H7 (cell line): Measurements from ENCODE around the gene LYST. TPM values are rescaled to one million over a fixed set of nuclear protein-coding genes. Genes with fewer than 3 reads are reported as not detected.

Source experiments
- DNase-seq: peaks from one replicate; pipeline ENCODE4 v3.0.0; 2012
- H3K27me3 ChIP-seq: 2 replicates; pipeline ENCODE4 v1.6.0; 2011; ENCODE audit warnings: mild to moderate bottlenecking, low read length; ENCODE audit not compliant: control insufficient read depth, insufficient read depth
- H3K36me3 ChIP-seq: replicated peaks from 2 replicates; pipeline ENCODE4 v1.5.1; 2011; ENCODE audit warnings: low read length; ENCODE audit not compliant: control insufficient read depth, insufficient read depth
- H3K4me3 ChIP-seq: 2 replicates; pipeline ENCODE4 v1.5.1; 2011; ENCODE audit warnings: low read depth, mild to moderate bottlenecking, control low read depth, low read length, moderate library complexity; ENCODE audit not compliant: insufficient read depth
- total RNA-seq: library from RNA; depleted of rRNA; stranded (reverse); fragments of >200 nt; shearing (Covaris generic); gene quantifications from 2 replicates; pipeline ENCODE4 v1.2.3, GENCODE V29; 2014

The LYST gene
- total RNA-seq, 1 experiment from 2014 or later, result 3.4 TPM

DNA sequence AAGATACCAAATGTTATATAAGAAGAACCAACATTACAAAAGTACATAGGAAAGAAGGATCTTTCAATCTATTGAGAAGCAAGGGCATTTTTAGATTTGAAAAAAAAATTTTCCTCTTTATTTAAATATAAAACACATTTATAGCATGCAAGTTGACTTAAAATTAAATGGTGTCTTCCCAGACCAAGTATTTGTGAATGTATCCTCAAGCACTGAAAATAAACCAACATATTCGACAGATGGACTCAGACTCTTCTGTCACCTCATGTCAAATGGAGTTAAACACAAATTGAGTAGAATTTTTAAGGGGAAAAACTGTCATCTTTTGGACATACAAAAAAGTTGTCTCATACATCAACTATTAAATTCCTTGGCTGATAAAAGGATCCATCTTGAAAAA, 140.1 kb downstream of the LYST start:
- DNase-seq, result no peak
- Histone ChIP-seq H3K27me3 (no peaks in the 10 kb centered on the region), H3K4me3 (no peak overlapping the region), H3K36me3 (no peaks in the 10 kb centered on the region)

DNA sequence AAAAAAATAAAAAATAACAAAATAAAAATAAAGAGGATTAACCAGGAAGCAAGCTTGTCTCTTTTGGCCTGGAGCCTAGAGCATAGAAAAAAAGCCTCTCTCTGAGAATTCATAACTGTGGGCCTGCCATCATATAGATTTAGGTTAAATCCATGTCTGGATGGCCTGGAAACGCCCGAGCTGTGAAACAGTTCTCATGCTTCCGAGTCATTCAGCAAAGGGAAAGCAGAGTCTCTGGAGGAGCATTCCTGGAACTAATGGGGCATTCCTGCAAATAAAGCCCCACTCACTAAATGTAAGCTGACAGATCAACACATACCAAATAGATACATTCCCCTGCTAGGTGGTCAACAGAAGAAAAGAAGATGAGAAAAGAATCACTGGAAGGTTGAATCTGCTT, 141.3 kb downstream of the LYST start:
- no peak overlapping the region for H3K4me3 ChIP-seq
- no peaks in the 10 kb centered on the region for H3K27me3 ChIP-seq
- no peaks in the 10 kb centered on the region for H3K36me3 ChIP-seq
- DNase-seq, result no peak

DNA sequence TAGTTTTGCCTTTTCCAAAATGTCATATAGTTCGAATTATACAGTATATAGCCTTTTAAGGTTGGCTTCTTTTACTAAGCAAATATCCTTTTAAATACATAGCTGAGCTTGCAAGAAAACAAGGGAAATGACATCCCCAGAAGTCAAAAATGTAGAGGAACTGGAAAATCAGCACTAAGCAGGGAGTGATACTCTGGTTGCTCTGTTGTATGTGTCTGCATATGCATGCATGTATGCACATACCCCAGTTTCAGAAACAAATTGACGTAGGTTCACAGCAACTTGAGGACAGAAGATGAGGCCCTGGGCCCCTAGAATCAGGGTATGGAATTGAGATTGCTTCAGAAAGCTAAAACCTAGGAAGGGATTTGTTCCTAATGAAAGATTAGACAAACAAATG, 142.0 kb downstream of the LYST start:
- no peak for DNase-seq
- H3K36me3 ChIP-seq, result no peaks in the 10 kb centered on the region
- H3K27me3 ChIP-seq, result no peaks in the 10 kb centered on the region
- H3K4me3 ChIP-seq, result no peak overlapping the region

DNA sequence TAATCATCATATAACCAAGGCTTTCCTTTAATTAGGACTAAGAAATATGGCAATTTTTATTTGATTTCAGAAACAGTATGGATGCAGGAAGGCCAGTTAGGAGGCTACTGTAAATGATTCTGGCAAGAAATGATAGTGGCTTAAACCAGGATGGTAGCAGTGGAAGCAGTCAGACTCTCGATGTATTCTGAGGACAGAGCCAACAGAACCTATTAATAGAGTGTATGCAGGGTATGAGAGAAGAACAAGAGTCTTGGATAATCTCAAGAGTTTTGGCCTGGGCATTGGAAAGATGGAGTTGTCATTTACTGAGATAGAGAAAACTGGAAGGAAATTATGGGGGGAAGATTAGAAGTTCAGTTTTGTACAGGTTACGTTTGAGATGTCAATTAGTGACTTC, 143.8 kb downstream of the LYST start:
- H3K4me3 ChIP-seq, result no peak overlapping the region
- no peaks in the 10 kb centered on the region for H3K36me3 ChIP-seq
- DNase-seq, result no peak
- no peaks in the 10 kb centered on the region for H3K27me3 ChIP-seq

DNA sequence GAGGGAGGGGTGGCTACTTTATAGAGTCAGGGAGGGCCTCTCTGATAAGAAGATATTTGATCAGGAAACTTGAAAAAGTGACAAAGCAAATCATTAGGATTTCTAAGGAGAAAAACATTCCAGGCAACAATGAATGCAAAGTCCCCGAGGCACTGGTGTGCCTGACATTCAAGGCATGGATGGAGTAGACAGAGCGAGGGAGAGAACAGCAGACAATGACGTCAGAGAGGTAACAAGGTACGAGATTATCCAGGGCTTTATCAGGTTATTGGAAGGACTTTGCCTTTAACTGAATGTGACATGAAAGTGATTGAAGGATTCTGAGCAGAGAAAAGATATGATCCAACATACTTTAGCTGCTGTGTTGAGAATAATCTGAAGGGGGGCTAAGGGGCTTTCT, 144.7 kb downstream of the LYST start:
- Histone ChIP-seq H3K36me3 (no peaks in the 10 kb centered on the region), H3K4me3 (no peak overlapping the region), H3K27me3 (no peaks in the 10 kb centered on the region)
- DNase-seq, result no peak

DNA sequence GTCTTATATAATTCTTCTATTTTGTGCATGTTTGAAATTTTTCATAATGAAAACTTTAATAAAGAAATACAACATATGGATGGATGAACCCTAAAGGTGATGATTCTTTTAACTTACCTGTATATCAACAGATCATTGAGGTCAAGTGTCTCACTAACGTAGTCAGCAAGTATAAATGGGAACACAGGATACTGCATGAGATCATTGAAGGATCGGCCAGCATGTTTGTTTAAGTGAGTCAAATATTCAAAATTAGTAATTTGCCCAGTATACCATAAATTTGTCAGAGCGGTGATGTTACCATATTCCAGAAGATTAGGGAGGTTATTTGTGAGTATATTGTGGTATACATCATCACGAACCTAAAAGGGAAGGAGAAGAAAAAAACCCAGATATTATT, 146.2 kb downstream of the LYST start:
- Histone ChIP-seq H3K27me3 (no peaks in the 10 kb centered on the region), H3K36me3 (no peaks in the 10 kb centered on the region), H3K4me3 (no peak overlapping the region)
- no peak for DNase-seq

DNA sequence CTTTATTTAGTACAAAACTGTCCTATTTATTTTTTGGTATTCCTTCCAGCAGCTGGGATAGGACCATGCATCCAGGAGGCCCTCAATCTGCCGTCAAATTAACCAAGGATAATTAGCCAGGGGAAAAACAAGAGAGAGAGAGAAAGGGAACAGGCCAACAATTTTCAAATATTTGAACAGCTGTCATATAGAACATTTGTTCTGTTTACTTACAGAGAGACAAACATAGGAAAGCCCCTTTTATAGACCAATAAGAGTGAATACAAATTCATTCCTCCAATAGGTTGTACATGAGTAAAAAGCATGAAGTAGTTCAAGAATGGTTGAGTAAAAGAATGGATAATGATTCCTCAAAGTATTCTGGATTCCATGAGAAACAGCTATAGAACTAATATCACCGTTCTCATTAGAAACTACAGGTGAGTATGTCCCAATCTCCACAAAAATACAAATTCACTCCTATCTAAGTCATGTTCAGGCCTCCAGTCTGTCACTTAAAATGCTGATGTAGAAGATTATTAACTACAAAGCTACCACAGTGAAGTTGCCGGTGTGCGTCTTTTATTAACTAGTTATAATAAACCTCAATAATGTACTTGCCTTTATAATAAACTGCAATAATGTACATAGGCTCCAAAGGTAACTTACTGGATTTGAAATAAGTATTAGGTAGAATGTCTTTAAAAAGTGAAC, 152.4 kb downstream of the LYST start:
- H3K36me3 ChIP-seq, result no peaks in the 10 kb centered on the region
- no peak for DNase-seq
- no peak overlapping the region for H3K4me3 ChIP-seq
- H3K27me3 ChIP-seq, result no peaks in the 10 kb centered on the region

DNA sequence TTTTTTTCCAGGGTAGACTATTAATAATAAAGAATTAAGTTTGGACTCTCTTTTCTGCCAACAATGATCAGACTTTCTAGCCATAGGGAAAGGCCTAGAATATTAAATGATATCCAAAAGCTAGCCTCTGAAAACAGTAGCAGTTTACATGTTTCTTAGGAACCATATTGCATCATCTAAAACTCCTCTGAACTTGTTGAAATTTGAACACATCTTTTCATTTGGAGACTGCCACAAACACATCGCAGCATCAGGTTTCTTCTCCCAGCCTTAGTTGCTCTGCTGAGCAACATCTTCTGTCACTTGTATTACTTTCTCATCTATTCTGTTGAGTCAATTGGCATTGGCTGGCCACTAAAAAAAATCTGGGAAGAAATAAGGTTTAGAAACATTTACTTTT, 153.9 kb downstream of the LYST start:
- H3K27me3 ChIP-seq, result no peaks in the 10 kb centered on the region
- no peak for DNase-seq
- no peak overlapping the region for H3K4me3 ChIP-seq
- H3K36me3 ChIP-seq, result no peaks in the 10 kb centered on the region

DNA sequence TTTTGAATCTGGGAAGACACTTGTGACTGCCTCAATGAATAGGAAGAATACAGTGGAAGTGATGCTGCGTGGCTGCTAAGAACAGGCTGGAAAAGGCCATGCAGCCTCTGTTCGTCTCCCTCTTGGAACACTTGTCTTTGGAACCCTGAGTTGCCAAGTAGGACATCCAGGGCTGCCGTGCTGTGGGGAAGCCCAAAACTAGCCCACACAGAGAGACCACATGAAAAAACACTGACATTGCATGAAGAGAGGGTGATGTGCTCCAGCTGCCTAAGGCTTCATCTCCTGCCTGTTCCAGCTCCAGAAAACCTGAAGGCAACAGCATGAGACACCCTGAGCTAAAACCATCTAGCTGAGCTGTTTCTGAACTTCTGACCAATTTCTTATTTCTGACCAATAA, 156.0 kb downstream of the LYST start:
- no peak for DNase-seq
- no peak overlapping the region for H3K4me3 ChIP-seq
- no peaks in the 10 kb centered on the region for H3K27me3 ChIP-seq
- no peaks in the 10 kb centered on the region for H3K36me3 ChIP-seq

DNA sequence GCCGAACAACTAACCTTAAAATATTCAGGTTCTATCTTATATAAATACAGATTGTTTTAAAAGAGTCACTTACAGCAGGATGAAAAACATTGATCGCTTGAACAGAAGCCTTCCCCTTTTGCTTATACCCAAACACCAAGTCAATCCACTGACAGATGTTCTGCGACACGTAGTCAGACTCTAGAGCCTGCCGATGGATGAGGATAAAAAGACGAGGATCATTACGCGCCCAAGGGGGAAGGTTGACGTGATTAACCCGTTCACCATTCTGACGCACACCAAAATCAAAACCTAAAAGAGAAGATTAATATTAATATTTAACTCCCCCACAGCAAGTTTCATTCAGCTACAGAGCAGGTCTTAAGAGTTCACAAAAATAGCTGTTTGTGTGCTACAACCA, 157.7 kb downstream of the LYST start:
- H3K36me3 ChIP-seq, result no peaks in the 10 kb centered on the region
- no peak for DNase-seq
- H3K27me3 ChIP-seq, result no peaks in the 10 kb centered on the region
- H3K4me3 ChIP-seq, result no peak overlapping the region

DNA sequence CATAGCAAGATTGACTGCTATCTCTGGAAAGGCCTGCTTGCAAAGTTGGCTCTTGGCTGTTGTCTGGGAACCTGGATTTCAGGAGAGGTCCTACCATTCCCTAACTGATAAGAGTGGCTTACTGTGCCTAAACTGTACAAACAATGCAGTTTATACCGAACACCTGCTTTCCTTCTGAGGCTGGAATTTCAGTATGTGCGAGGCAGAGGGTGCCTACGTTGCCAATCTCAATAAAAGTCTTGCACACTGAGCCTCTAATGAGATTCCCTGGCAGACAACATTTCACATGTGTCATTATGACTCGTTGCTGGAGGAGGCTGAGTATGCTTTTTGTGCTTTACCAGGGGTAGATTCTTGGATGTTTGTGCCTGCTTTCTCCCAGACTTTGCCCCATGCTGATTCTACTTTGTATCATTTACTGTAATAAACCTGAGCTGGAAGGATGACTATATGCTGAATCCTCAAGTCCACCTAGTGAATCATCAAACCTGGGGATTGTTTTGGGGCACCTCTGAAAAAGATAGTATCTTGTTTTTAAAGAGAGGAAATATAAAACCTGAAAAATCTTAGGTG, 158.2 kb downstream of the LYST start:
- DNase-seq, result no peak
- Histone ChIP-seq H3K27me3 (no peaks in the 10 kb centered on the region), H3K4me3 (no peak overlapping the region), H3K36me3 (no peaks in the 10 kb centered on the region)

DNA sequence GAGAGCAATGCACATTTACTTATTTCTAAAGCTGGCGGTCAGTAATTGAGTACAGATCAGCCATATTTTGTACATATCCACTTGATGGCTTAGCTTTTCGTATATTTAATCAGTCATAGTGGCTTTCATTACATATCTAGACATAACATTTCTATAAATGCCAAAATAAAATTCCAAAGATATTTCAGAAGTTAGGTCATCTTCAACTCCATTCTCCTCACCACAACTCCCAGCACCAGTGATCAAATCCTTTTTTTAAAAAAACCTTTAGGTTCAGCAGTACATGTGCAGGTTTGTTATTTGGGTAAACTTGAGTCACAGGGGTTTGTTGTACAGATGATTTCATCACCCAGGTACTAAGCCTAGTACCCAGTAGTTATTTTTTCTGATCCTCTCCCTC, 163.2 kb downstream of the LYST start:
- Histone ChIP-seq H3K27me3 (no peaks in the 10 kb centered on the region), H3K4me3 (no peak overlapping the region), H3K36me3 (no peaks in the 10 kb centered on the region)
- no peak for DNase-seq

DNA sequence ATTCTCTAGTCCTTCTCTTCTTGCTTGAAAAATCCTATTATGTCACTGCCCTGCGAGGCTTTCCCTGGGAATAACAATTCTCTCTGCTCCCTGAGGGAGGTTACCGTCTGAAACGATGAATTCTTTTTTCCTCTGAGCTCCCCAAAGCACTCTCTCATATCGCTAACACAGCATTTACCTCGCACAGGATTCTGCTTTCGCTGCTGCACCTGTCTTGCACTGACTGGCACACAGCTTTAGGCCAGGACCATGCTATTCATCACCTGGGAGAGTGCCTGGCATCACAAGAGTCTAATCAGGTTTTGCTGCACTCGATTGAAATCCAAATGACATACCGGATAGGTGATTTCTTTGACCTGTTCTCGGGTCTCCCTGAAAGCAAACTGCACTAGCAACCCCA, 164.3 kb downstream of the LYST start:
- Histone ChIP-seq H3K4me3 (no peak overlapping the region), H3K36me3 (no peaks in the 10 kb centered on the region), H3K27me3 (no peaks in the 10 kb centered on the region)
- no peak for DNase-seq

DNA sequence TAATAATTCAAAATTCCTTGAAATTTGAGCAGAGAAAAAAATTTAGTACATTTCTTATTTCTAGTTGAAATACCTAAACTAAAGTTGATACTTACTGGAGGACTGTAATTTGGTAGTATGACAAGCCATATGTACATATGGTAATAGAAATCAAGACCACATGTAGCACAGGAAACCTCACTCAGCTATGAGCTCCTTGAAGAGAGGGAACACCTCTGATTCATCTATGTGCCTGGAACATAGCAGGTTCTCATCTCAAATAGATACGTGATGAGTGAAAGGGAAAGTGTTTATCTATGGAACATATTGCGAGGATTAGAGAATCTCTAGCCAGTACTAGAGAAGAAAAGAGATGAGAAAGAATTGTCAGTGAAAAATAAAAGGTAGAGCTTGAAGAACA, 169.2 kb downstream of the LYST start:
- Histone ChIP-seq H3K27me3 (no peaks in the 10 kb centered on the region), H3K36me3 (no peaks in the 10 kb centered on the region), H3K4me3 (no peak overlapping the region)
- DNase-seq, result no peak

DNA sequence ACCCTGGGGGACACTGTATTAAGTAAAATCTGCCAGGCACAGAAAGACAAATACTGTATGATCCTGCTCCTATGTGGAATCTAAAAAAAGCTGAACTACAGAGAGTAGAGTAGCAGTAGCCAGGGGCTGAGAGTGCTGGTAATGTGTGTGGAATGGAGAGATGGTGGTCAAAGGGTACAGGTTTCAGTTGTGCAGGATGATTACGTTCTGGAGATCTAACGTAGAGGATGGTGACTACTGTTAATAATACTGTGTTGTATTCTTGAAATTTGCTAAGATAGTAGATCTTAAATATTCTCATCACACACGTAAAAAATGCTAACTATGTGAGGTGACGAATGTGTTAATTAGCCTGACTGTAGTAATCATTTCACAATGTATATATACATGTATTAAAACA, 177.3 kb downstream of the LYST start:
- Histone ChIP-seq H3K4me3 (no peak overlapping the region), H3K36me3 (peaks cover 1% of the 10 kb centered on the region), H3K27me3 (no peaks in the 10 kb centered on the region)
- no peak for DNase-seq

DNA sequence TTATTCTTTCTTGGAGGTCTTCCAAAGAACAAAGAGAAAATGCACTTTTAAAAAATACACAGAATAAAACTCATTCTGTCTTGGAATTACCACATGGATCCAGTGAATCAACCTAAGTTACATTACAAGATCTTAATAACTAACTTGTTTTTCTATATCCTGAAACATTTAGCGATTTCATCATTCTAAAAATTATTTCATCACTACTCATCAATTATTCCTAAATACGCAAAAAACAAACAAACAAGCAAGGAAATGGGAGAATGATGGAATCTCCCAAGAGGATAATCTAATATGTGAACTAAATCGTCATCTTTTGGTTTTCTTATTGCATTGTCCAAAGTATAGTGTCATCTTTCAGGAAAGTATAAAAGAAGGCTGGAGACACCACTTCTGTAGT, 178.6 kb downstream of the LYST start:
- Histone ChIP-seq H3K4me3 (no peak overlapping the region), H3K27me3 (no peaks in the 10 kb centered on the region), H3K36me3 (peaks cover 1% of the 10 kb centered on the region)
- no peak for DNase-seq
